ENCODE measurements around the gene SERPINF2. TPM values are rescaled to one million over a fixed set of nuclear protein-coding genes. Genes with fewer than 3 reads are reported as not detected.
"Not testable (repeated sequence)": the region's sequence is repeated elsewhere in the genome, so short reads cannot be mapped to it uniquely, and the experiment has no call there.

SERPINF2 gene
- total RNA-seq, 1 donor from 2014 or later: 1.4 TPM

DNA sequence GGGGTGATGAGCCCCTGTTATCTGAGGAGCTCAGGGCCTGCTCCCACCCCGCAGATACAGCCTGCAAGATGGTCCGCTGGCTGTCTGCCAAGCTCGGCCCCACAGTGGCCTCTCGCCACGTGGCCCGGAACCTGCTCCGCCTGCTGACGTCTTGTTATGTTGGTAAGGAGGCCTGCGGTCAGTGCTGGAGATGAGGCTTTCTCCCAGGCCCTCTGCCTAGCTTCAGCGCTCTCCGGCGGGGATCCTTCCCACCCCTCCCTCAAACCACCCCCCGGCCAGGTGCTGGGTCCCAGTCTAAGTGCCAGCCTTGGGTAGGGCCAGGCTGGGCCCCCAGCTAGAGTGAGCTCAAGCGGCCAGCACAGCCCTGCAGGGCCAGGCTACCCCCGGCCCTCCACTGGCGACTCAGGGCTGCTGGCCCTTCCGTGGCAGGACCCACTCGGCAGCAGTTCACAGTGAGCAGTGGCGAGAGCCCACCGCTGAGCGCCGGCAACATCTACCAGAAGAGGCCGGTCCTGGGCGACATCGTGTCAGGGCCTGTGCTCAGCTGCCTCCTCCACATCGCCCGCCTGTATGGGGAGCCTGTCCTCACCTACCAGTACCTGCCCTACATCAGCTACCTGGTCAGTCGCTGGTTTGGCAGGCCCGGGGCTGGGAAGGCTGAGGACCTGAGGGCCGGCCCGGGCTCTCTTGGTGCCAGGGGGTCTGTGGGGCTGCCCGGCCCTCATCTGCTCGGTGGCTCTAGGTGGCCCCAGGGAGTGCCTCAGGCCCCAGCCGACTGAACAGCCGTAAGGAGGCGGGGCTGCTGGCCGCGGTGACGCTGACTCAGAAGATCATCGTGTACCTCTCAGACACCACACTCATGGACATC lies 12.1 kb upstream of the SERPINF2 start:
- intact Hi-C loops (cut with micrococcal nuclease): no loop called here
- DNase-seq (peak; percentile 93), ATAC-seq (peak; percentile 86)

DNA sequence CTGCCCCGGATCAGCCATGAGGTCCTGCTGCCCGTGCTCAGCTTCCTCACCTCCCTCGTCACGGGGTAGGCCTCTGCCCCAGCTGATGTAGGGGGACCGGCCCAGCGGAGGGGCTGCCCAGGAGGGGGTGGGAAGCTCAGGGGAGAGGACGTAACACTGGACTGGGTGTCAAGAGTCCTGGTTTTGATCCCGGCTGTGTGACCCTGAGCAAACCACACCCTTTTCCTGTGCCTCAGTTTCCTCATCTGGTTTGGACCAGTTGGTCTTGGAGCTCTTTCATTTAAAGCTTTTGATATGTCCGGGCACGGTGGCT lies 11.5 kb upstream of the SERPINF2 start:
- no peak for ATAC-seq
- intact Hi-C loops (cut with micrococcal nuclease): no loop called here
- no peak for DNase-seq

DNA sequence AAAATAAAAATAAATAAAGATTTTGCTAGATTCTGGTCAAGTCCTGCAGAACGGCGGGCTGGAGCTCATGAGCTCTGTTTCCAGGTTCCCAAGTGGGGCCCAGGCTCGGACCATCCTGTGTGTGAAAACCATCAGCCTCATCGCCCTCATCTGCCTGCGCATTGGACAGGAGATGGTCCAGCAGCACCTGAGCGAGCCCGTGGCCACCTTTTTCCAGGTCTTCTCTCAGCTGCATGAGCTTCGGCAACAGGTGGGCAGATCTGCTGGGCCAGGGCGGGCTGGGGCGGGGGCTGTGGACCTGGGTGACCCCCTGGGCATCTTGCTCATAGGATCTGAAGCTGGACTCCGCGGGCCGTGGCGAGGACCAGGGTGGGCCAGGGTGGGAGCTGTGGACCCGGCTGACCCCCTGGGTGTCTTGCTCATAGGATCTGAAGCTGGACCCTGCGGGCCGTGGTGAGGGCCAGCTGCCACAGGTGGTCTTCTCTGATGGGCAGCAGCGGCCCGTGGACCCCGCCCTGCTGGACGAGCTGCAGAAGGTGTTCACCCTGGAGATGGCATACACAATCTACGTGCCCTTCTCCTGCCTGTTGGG lies 10.3 kb upstream of the SERPINF2 start:
- DNase-seq: no peak
- ATAC-seq: no peak
- intact Hi-C loops (cut with micrococcal nuclease): no loop called here

DNA sequence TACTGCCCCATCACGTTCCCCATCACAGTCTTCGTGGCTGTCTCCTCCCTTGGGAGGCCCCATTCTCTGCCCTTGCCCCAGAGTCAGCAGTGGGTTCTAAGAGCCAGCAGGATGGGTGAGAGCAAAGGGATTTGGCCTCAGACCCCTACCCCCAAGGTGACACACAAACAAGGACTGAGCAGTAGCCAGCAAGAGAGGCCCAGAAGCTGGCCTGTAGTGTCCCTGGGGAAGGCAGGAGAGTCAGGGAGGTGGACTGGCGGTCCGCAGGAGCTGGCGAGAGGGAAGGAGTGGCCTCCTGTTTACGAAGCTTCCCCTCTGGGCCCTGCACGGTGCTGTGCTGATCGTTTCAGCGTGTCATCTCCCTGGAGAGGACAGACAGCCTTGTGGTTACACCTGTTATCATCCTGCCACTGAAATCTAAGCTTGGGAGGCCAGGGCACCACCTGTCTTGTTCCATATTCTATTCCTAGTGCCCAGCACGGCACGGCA lies 9.8 kb upstream of the SERPINF2 start:
- DNase-seq: no peak
- no peak for ATAC-seq
- intact Hi-C loops (cut with micrococcal nuclease): no loop called here

DNA sequence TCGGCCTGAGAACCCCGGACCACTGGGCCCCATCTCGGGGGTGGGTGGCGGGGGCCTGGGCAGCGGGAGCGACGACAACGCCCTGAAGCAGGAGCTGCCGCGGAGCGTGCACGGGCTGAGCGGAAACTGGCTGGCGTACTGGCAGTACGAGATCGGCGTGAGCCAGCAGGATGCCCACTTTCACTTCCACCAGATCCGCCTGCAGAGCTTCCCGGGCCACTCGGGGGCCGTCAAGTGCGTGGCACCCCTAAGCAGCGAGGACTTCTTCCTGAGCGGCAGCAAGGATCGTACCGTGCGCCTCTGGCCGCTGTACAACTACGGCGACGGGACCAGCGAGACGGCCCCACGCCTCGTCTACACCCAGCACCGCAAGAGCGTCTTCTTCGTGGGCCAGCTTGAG lies 8.9 kb upstream of the SERPINF2 start:
- intact Hi-C loops (cut with micrococcal nuclease): no loop called here
- no peak for DNase-seq

DNA sequence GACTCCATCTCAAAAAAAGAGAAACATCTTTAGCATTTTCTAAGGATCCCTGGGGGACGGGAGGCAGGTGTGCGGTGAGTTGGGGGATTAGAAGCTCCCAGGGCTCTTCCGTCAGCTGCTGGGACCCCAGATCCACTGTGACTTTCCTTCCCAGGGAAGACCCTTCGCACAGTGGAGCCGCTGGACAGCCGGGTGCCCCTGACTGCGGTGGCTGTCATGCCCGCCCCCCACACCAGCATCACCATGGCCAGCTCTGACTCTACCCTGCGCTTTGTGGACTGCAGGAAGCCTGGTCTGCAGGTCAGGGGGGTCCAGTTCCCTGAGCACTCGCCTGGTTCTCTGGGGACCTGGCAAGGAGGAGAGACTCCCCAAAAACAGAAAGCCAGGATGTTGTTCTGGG lies 7.3 kb upstream of the SERPINF2 start:
- ATAC-seq (no peak), DNase-seq (no peak)
- intact Hi-C loops (cut with micrococcal nuclease): no loop called here

More for the DNA sequence above, 8.9 kb upstream of the SERPINF2 start:
- ATAC-seq: no peak

DNA sequence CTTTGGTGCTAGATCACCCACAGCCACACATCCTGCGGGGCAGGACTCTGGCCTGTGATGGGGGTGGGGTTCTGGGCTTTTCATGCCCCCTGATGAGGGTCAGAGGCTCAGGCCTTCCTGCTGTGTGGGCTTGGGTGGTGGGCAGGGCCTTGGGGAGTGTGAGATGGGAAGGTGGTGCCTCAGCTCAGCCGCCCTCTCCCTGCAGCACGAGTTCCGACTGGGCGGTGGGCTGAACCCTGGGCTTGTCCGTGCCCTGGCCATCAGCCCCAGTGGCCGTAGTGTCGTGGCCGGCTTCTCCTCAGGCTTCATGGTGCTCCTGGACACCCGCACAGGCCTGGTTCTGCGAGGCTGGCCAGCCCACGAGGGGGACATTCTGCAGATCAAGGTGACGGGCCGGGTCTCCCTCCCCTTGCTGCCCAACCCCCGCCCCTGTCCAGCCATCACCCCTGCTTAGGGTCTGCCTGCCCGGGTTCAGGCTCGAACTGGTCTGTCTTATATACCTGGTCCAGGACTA lies 6.8 kb upstream of the SERPINF2 start:
- DNase-seq (no peak), ATAC-seq (no peak)
- intact Hi-C loops (cut with micrococcal nuclease): no loop called here

DNA sequence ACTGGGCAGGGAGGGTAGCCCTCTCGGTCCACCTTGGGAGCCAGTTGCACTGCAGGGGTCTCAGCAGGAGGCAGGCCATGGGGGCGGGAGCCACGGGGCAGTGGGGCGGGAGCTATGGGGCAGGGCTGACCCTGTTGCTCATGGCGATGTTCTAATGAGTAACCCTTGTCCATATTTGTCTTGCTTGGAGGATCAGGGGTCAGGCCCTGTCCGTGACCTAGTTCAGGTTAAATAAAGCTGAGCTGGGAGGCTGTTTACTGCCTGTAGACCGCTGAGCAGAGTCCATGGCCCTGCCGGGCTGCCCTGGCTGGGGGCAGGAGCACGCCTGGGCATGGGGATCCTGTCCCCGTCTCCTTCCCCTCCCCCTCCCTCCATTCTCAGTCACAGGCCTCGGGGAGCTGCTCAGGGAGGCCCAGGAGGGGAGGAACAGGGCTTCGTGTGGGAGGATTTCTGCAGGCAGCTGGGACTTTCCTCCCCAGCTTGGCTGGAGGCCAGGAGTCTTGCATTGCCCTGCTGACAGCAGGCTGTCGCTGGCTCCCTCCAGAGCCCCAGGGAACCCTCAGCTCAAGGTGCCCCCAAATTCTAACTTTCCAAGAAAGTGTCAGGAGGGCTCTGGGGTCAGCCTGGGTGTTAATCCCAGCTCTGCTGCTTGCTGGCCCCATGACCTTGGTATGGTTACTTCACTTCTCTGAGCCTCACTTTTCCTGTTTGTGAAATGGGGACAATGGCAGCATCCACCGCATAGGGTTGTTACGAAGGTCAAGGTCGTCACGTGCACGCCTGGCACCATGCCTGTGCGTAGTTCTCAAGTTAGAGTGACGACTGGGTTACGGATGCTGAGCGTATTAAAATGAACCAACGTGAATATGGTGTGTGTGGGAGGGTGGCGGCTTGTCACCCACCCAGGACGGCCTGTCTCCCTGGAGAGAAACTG lies 6.1 kb upstream of the SERPINF2 start:
- DNase-seq (peak; percentile 81), ATAC-seq (peak; percentile 74)
- intact Hi-C loops (cut with micrococcal nuclease): no loop called here

DNA sequence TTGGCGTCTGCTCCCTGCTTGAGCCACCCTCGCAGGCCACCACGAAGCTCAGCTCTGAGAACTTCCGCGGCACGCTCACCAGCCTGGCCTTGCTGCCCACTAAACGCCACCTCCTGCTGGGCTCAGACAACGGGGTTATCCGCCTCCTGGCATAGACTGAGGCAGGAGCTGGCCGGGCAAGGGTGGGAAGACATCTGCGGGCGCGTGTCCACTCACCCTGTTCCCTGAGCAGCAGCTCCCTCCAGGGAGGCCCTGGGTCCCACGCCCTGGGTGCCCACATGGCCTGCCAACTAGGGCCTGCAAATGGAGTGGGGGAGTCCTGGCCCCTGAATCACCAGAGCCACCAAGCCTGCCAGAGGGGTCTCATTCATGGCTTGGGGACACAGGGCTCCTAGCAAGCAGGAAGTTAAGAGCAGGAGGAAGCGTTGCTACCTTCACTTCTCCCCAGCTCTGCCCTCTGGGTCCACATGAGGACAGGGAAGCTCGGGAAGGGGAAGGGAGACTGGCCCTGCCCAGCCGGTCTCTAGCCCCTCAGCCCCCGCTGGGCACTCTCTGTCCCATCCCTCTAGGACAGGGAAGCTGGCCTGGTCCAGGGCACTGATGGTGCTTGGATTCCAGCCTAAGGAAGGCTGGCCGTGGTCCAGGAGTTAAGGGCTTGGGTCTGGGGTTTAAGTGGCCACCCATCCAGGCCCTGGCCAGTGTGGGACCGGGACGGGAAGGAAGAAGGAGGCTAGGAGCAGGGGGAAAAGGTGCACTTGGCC lies 5.0 kb upstream of the SERPINF2 start:
- intact Hi-C loops (cut with micrococcal nuclease): no loop called here
- ATAC-seq (peak; percentile 69), DNase-seq (peak; percentile 66)

DNA sequence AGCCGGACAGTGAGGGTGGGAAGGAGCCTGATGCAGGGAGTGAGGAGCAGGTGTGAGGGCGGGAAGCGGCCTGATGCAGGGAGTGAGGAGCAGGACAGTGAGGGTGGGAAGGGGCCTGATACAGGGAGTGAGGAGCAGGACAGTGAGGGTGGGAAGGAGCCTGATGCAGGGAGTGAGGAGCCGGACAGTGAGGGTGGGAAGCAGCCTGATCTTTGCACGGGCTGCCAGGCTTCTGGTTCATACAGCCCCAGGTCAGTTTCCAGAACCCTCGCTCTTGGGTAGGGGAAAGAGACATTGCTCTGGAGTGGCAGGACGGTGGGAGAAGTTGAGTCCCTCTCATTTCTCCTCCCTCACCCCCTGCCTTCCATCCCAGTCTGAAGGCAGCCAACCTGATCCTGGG lies 772 bp upstream of the SERPINF2 start:
- ATAC-seq; DNase-seq; intact Hi-C loops (cut with micrococcal nuclease): not testable (repeated sequence)

DNA sequence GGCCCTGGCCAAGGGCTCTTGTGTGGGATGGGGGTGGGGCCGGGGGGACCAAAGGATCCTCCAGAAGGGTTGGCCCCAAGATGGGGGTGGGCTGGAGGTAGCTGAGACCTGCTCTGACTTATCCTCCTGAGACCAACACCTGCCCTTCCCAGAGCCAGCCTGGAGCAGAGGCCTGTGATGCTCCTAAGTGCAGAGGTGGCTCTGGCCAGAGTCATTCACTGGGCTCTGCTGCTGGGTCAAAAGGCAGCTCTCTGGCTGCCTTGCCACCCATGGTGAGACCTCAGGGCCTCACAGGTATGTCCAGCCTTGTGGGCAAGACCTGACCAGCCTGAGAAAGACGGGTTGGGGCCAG lies 393 bp downstream of the SERPINF2 start:
- intact Hi-C loops (cut with micrococcal nuclease): no loop called here
- DNase-seq: no peak
- no peak for ATAC-seq

DNA sequence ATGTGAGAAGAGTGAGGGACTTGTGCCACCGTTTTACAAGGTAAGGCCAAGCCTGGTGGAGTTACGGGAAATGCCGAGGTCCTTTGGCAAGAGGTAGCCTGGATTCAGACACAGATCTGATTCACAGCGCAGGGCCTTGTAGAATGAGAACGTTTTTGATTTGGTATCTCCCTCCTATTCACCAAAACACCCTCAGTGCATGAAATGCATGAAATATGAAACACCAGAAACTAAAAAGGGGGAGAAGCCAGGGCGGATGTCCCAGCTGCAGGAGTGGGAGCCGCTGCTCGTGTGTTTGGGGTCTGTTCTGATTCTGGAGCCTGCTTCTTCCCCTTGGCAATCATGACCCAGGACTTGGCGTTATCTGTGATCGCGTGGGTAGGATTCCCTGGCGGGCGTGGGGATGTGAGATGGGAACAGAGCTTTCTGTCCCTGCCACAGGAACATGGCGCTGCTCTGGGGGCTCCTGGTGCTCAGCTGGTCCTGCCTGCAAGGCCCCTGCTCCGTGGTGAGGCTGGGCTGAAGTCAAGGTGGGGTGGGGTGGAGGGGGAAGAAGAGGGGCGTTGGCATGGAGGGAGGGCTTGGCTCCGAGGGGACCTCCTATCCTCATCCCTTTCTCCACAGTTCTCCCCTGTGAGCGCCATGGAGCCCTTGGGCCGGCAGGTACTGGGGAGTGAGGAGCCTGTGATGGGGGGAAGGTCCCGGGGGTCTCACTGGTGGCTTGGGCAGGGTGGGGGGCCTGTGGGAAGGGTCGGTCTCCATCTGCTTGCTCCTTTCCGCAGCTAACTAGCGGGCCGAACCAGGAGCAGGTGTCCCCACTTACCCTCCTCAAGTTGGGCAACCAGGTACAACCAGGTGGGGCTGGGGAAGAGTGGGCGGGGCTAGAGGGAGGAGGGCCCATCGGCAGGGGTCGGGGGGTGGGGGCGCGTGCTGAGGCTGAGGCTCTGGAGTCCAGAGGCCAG lies 2.2 kb downstream of the SERPINF2 start:
- peak; percentile 31 for ATAC-seq
- intact Hi-C loops (cut with micrococcal nuclease): no loop called here
- DNase-seq: no peak

DNA sequence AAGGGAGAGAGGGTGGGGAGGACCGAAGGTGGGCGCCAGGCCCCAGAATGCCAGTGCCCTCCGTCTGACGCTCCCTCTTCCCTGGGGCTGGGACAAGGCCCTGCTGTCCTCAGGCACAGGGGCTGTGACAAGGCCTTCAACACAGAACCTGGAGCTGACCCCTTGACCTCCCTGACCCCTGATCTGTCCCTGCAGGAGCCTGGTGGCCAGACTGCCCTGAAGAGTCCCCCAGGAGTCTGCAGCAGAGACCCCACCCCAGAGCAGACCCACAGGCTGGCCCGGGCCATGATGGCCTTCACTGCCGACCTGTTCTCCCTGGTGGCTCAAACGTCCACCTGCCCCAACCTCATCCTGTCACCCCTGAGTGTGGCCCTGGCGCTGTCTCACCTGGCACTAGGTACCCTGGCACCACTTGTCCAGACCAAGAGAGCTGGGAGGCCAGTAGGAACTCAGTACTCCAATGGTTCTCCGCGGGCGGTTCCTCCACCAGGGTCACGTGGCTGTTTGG lies 2.9 kb downstream of the SERPINF2 start:
- ATAC-seq: no peak
- intact Hi-C loops (cut with micrococcal nuclease): no loop called here

DNA sequence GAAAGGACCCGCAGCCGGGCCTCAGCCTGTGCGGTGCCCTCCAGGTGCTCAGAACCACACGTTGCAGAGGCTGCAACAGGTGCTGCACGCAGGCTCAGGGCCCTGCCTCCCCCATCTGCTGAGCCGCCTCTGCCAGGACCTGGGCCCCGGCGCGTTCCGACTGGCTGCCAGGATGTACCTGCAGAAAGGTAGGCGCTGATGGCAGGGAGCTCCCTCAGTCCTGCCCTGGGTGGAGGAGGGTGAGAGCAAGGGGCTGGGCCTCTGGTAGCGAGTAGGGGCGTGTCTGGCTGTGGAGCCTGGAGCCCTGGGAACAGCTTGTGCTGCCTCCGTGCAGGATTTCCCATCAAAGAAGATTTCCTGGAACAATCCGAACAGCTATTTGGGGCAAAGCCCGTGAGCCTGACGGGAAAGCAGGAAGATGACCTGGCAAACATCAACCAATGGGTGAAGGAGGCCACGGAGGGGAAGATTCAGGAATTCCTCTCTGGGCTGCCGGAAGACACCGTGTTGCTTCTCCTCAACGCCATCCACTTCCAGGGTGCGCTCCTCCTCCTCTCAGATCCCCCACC lies 4.4 kb downstream of the SERPINF2 start:
- intact Hi-C loops (cut with micrococcal nuclease): no loop called here
- DNase-seq: no peak
- peak; percentile 63 for ATAC-seq

More for the DNA sequence above, 2.9 kb downstream of the SERPINF2 start:
- no peak for DNase-seq

DNA sequence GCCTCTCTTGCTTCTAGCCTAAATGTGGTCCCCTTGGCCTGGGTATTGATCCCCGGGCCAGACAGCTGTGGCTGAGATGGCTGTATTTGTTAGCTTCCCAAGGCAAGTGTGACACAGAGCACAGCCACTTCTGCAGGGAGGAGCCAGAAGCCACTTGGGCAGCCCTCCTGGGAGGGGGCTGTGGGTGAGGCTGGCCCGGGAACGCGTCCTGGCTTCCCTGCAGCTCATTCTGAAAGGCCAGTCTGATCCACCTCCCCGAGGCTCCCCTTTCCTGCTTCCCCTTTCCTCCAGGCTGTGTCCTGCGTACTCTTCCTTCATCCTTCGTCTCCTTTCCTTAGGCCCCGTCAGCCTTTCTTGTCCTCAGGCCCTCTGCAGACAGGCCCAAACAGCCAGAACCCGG lies 8.0 kb downstream of the SERPINF2 start:
- intact Hi-C loops (cut with micrococcal nuclease): no loop called here
- DNase-seq: no peak
- ATAC-seq: peak; percentile 14

DNA sequence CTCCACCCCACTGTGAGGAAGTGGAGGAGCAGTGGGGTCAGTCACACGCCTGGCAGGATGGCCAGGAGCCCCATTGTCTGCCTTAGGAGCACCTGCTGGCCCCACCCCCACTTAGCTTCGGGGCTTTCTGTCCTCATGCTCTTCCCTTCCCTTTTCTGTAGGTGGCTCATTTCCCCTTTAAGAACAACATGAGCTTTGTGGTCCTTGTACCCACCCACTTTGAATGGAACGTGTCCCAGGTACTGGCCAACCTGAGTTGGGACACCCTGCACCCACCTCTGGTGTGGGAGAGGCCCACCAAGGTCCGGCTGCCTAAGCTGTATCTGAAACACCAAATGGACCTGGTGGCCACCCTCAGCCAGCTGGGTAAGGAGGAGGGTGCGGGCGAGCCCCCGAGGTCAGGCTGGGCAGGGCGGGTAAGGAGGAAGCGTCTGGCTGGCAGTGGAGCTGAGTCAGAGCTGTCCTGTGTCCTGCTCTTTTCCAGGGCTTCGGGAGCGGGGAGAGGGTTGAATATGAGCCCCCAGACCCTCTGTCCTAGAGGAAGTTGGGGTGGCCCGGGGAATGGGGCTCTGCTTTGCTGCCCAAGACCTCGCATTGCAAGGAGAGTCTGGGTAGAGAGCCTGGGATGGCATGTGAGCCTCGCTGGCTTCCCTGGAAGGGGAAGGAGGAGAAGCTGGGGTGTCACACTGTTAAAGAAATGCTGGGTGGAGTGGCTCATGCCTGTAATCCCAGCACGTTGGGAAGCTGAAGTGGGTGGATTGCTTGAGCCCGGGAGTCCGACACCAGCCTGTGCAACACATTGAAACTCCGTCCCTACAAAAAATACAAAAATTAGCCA lies 10.0 kb downstream of the SERPINF2 start:
- DNase-seq (no peak), ATAC-seq (peak; percentile 71)
- intact Hi-C loops (cut with micrococcal nuclease): no loop called here
